Osteocyte (in vitro differentiated cells): ENCODE results near the gene URM1. TPM values are rescaled to one million over a fixed set of nuclear protein-coding genes. Genes with fewer than 3 reads are reported as not detected.

Experiments
- DNase-seq: peaks from one replicate; pipeline ENCODE4 v3.0.0; 2021; ENCODE audit warnings: mixed read lengths; ENCODE audit not compliant: unreplicated experiment; ENCODE audit errors: extremely low spot score
- H3K27ac Mint-ChIP-seq: one replicate; pipeline ENCODE4 v1.8.0; 2021; ENCODE audit warnings: mild to moderate bottlenecking, mixed read lengths; ENCODE audit not compliant: unreplicated experiment
- H3K27me3 Mint-ChIP-seq: one replicate; pipeline ENCODE4 v1.8.0; 2021; ENCODE audit warnings: mixed read lengths; ENCODE audit not compliant: unreplicated experiment
- H3K36me3 Mint-ChIP-seq: one replicate; pipeline ENCODE4 v1.8.0; 2021; ENCODE audit warnings: mixed read lengths; ENCODE audit not compliant: unreplicated experiment
- H3K4me1 Mint-ChIP-seq: one replicate; pipeline ENCODE4 v1.8.0; 2021; ENCODE audit warnings: mixed read lengths; ENCODE audit not compliant: unreplicated experiment
- H3K4me3 Mint-ChIP-seq: one replicate; pipeline ENCODE4 v1.8.0; 2021; ENCODE audit warnings: mild to moderate bottlenecking, moderate library complexity, mixed read lengths; ENCODE audit not compliant: unreplicated experiment
- H3K9me3 Mint-ChIP-seq: one replicate; pipeline ENCODE4 v1.8.0; 2021; ENCODE audit warnings: mixed read lengths; ENCODE audit not compliant: unreplicated experiment
- CTCF ChIP-seq: fragments of 200-600 bp; sonication (generic); IDR thresholded peaks from 2 replicates; pipeline ENCODE4 v1.5.0; 2021; ENCODE audit warnings: antibody characterized with exemption, mild to moderate bottlenecking, moderate library complexity
- total RNA-seq: library from RNA; stranded (reverse); gene quantifications from 2 replicates; pipeline ENCODE4 v1.2.1, GENCODE V29; 2021

Gene URM1
- total RNA-seq, 1 donor from 2014 or later = 62.0 TPM

GRCh38 chr9:128390813-128391711 lies 19.9 kb downstream of the URM1 start:
- Mint-ChIP-seq H3K9me3 (no peaks in the 10 kb centered on the region), H3K27me3 (peaks cover 2% of the 10 kb centered on the region), H3K4me3 (no peak overlapping the region), H3K36me3 (peaks cover 8% of the 10 kb centered on the region), H3K4me1 (peaks cover 7% of the 10 kb centered on the region), H3K27ac (no peak overlapping the region)
- no peak for DNase-seq
- TF ChIP-seq CTCF = no peak

- Mint-ChIP-seq H3K4me3 (no peak overlapping the region), H3K36me3 (peaks cover 8% of the 10 kb centered on the region), H3K27ac (no peak overlapping the region), H3K4me1 (peaks cover 9% of the 10 kb centered on the region), H3K9me3 (no peaks in the 10 kb centered on the region), H3K27me3 (peaks cover 6% of the 10 kb centered on the region)
- no peak for DNase-seq
- TF ChIP-seq CTCF = no peak
Measured at GRCh38 chr9:128391956-128392301, 20.8 kb downstream of the URM1 start.

- Mint-ChIP-seq H3K9me3 (no peaks in the 10 kb centered on the region), H3K4me1 (peaks cover 12% of the 10 kb centered on the region), H3K36me3 (peaks cover 8% of the 10 kb centered on the region), H3K4me3 (no peak overlapping the region), H3K27me3 (peaks cover 12% of the 10 kb centered on the region), H3K27ac (no peak overlapping the region)
- no peak for TF ChIP-seq CTCF
- DNase-seq = no peak
Measured at GRCh38 chr9:128392302-128393144, 21.3 kb downstream of the URM1 start.

- peaks cover 12% of the 10 kb centered on the region for H3K4me1 Mint-ChIP-seq
- no peak for DNase-seq
- peaks cover 5% of the 10 kb centered on the region for H3K36me3 Mint-ChIP-seq
- no peaks in the 10 kb centered on the region for H3K9me3 Mint-ChIP-seq
- H3K27ac Mint-ChIP-seq = no peak overlapping the region
- H3K27me3 Mint-ChIP-seq = peaks cover 16% of the 10 kb centered on the region
- H3K4me3 Mint-ChIP-seq = no peak overlapping the region
- TF ChIP-seq CTCF = no peak
Measured at GRCh38 chr9:128393145-128393775, 22.1 kb downstream of the URM1 start.
